HEK293 (cell line): ENCODE data around the gene ESRRA.

Experiments
- CTCF ChIA-PET: fragments of 350-600 bp; formaldehyde crosslinking; extraction: SDS; loops from one replicate; lab custom pipeline; 2021; ENCODE audit warnings: antibody characterized with exemption; lab: Yijun Ruan, JAX
- POLR2A ChIA-PET: fragments of 300-600 bp; formaldehyde crosslinking; extraction: SDS; loops from one replicate; lab custom pipeline; 2020; ENCODE audit warnings: antibody characterized with exemption, inconsistent platforms; lab: Yijun Ruan, JAX
- H3K27ac ChIP-seq: fragments of 200-500 bp; sonication (Bioruptor generic); 2 replicates; pipeline ENCODE4 v1.5.1; 2014; ENCODE audit warnings: low read depth, low read length, control low read depth, inconsistent platforms; ENCODE audit errors: extremely low read depth
- H3K36me3 ChIP-seq, 2 experiments: fragments of 200-500 bp in 1 of 2; sonication (Bioruptor generic) in 1 of 2; 1 replicate in 1 of 2; 2 replicates in 1 of 2; pipeline ENCODE4 v1.5.1; 2014 to 2017; ENCODE audit warnings: inconsistent platforms in 2 of 2, low read length in 2 of 2; ENCODE audit not compliant: control insufficient read depth in 2 of 2, insufficient read depth in 1 of 2
- H3K4me1 ChIP-seq: fragments of 200-500 bp; sonication (Bioruptor generic); 2 replicates; pipeline ENCODE4 v1.5.1; 2014; ENCODE audit warnings: mild to moderate bottlenecking, low read length, inconsistent platforms; ENCODE audit not compliant: control insufficient read depth, insufficient read depth
- H3K4me3 ChIP-seq: 2 replicates; pipeline ENCODE4 v1.5.1; 2011; ENCODE audit warnings: low read depth, mild to moderate bottlenecking, control low read depth, low read length, moderate library complexity
- H3K9me3 ChIP-seq: fragments of 200-500 bp; sonication (Bioruptor generic); 2 replicates; pipeline ENCODE4 v1.5.1; 2014; ENCODE audit warnings: low read depth, low read length, inconsistent platforms; ENCODE audit not compliant: control insufficient read depth, insufficient read depth
- KLF8 ChIP-seq: fragments of 450-650 bp; formaldehyde crosslinking; IDR thresholded peaks from 2 replicates; pipeline ENCODE4 v1.5.1; 2016; ENCODE audit warnings: missing biosample characterization, missing genetic modification characterization
- ZBTB26 ChIP-seq: fragments of 450-650 bp; formaldehyde crosslinking; optimal IDR thresholded peaks from 2 replicates; pipeline ENCODE3; 2016; ENCODE audit warnings: missing biosample characterization, mild to moderate bottlenecking, missing genetic modification characterization
- ZNF146 ChIP-seq: fragments of 450-650 bp; formaldehyde crosslinking; IDR thresholded peaks from 2 replicates; pipeline ENCODE4 v1.5.1; 2016; ENCODE audit warnings: missing biosample characterization, missing genetic modification characterization
- ZNF202 ChIP-seq: fragments of 450-650 bp; formaldehyde crosslinking; IDR thresholded peaks from 2 replicates; pipeline ENCODE4 v1.5.1; 2016; ENCODE audit warnings: missing biosample characterization, missing genetic modification characterization, borderline replicate concordance
- ZNF221 ChIP-seq: fragments of 450-650 bp; formaldehyde crosslinking; IDR thresholded peaks from 2 replicates; pipeline ENCODE4 v1.5.1; 2017; ENCODE audit warnings: missing biosample characterization, missing genetic modification characterization, borderline replicate concordance
- ZNF274 ChIP-seq, 2 experiments: fragments of 200-500 bp in 1 of 2; fragments of 450-650 bp in 1 of 2; sonication (Bioruptor generic) in 1 of 2; formaldehyde crosslinking in 1 of 2; IDR thresholded peaks; 2 replicates each; pipeline versions ENCODE4 v1.5.1 to v1.6.1; 2014 to 2016; ENCODE audit warnings: borderline replicate concordance in 1 of 2, inconsistent platforms in 1 of 2, low read length in 1 of 2, missing biosample characterization in 1 of 2, missing genetic modification characterization in 1 of 2
- ZNF311 ChIP-seq: fragments of 450-650 bp; formaldehyde crosslinking; IDR thresholded peaks from 2 replicates; pipeline ENCODE4 v1.5.1; 2017; ENCODE audit warnings: missing biosample characterization, missing genetic modification characterization, borderline replicate concordance
- ZNF341 ChIP-seq: fragments of 450-650 bp; formaldehyde crosslinking; IDR thresholded peaks from 2 replicates; pipeline ENCODE4; 2016; ENCODE audit warnings: low read depth, missing biosample characterization, missing genetic modification characterization
- ZNF404 ChIP-seq: fragments of 450-650 bp; formaldehyde crosslinking; IDR thresholded peaks from 2 replicates; pipeline ENCODE4 v1.5.1; 2017; ENCODE audit warnings: missing biosample characterization, missing genetic modification characterization
- ZNF449 ChIP-seq: fragments of 450-650 bp; formaldehyde crosslinking; IDR thresholded peaks from 2 replicates; pipeline ENCODE4 v1.5.1; 2017; ENCODE audit warnings: missing biosample characterization, mild to moderate bottlenecking, missing genetic modification characterization, moderate library complexity
- ZNF473 ChIP-seq: fragments of 450-650 bp; formaldehyde crosslinking; IDR thresholded peaks from 2 replicates; pipeline ENCODE4 v1.5.1; 2017; ENCODE audit warnings: missing biosample characterization, missing genetic modification characterization
- ZNF48 ChIP-seq: fragments of 450-650 bp; formaldehyde crosslinking; IDR thresholded peaks from 2 replicates; pipeline ENCODE4 v1.5.1; 2016; ENCODE audit warnings: missing biosample characterization, missing genetic modification characterization
- ZNF529 ChIP-seq: fragments of 450-650 bp; formaldehyde crosslinking; IDR thresholded peaks from 2 replicates; pipeline ENCODE4 v1.5.1; 2017; ENCODE audit warnings: missing genetic modification characterization, missing biosample characterization; ENCODE audit not compliant: insufficient replicate concordance
- ZNF629 ChIP-seq: fragments of 450-650 bp; formaldehyde crosslinking; IDR thresholded peaks from 2 replicates; pipeline ENCODE4 v1.5.1; 2017; ENCODE audit warnings: missing biosample characterization, missing genetic modification characterization
- ZNF677 ChIP-seq: fragments of 450-650 bp; IDR thresholded peaks from 2 replicates; pipeline ENCODE4 v1.5.0; 2018; ENCODE audit warnings: missing biosample characterization, mild to moderate bottlenecking, missing genetic modification characterization, moderate library complexity
- TF ChIP-seq, protein P1 (sequence below): fragments of 450-650 bp; formaldehyde crosslinking; IDR thresholded peaks from 2 replicates; pipeline ENCODE4 v1.5.1; 2016; ENCODE audit warnings: missing biosample characterization, missing genetic modification characterization
- TF ChIP-seq, protein P2 (sequence below): fragments of 450-650 bp; formaldehyde crosslinking; IDR thresholded peaks from 2 replicates; pipeline ENCODE4 v1.5.1; 2017; ENCODE audit warnings: missing biosample characterization, missing genetic modification characterization
- TF ChIP-seq, protein P3 (sequence below): fragments of 450-650 bp; formaldehyde crosslinking; conservative IDR thresholded peaks from 2 replicates; pipeline ENCODE4 v1.5.1; 2016; ENCODE audit warnings: low read depth, missing biosample characterization, missing genetic modification characterization
- TF ChIP-seq, protein P4 (sequence below): fragments of 450-650 bp; formaldehyde crosslinking; IDR thresholded peaks from 2 replicates; pipeline ENCODE4 v1.5.1; 2016; ENCODE audit warnings: missing biosample characterization, missing genetic modification characterization, borderline replicate concordance

The ESRRA gene

GRCh38 chr11:64256300-64256699, 49.0 kb upstream of the ESRRA start:
- Histone ChIP-seq H3K4me1 (peaks cover 5% of the 10 kb centered on the region), H3K4me3 (no peak overlapping the region), H3K36me3 (peaks cover 0 to 57% of the 10 kb centered on the region in 2 experiments; a peak in 2 of 3 replicates), H3K27ac (no peak overlapping the region)
- ChIA-PET POLR2A (interaction anchor here (0.9 to 1.6 kb wide), 4 partner anchors 12 to 15 kb away, joined by 3 to 6 read pairs (median 4); no protein-coding TSS in a partner anchor), CTCF (interaction anchor here (0.6 to 0.8 kb wide), 3 partner anchors 12 to 87 kb away, joined by 3 to 5 read pairs (median 3); no protein-coding TSS in a partner anchor)
- TF ChIP-seq ZNF449 (tag by site-specific recombination): peak; percentile 83
- TF ChIP-seq ZNF48: no peak
- TF ChIP-seq, all 188 proteins: peak for 1
- H3K9me3 ChIP-seq: no peaks in the 10 kb centered on the region

DNA sequence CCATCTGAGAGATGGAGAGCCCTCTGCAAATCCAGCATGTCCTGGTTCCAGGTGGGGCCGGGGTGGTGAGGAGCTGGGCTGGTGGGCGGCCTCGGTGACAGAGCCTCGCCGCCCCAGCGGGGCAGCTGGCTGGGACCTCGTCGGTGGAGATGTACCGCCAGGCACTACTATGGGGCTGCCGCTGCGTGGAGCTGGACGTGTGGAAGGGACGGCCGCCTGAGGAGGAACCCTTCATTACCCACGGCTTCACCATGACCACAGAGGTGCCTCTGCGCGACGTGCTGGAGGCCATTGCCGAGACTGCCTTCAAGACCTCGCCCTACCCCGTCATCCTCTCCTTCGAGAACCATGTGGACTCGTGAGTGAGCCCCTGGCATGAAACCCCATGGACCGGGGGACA, 47.0 kb upstream of the ESRRA start:
- H3K4me1 ChIP-seq: no peaks in the 10 kb centered on the region
- CTCF ChIA-PET: interaction anchor here (0.6 kb wide), 1 partner anchor 9 kb away, joined by 3 read pairs; no protein-coding TSS in a partner anchor
- H3K4me3 ChIP-seq: no peak overlapping the region
- POLR2A ChIA-PET: interaction anchor here (0.8 to 1.6 kb wide), 4 partner anchors 9 to 15 kb away, joined by 3 to 7 read pairs (median 4); no protein-coding TSS in a partner anchor
- no peak overlapping the region for H3K27ac ChIP-seq
- peaks cover 0 to 78% of the 10 kb centered on the region in 2 experiments; a peak in 2 of 3 replicates for H3K36me3 ChIP-seq
- H3K9me3 ChIP-seq: no peaks in the 10 kb centered on the region
- TF ChIP-seq ZNF629 (tag by site-specific recombination) (no peak), ZNF146 (tag by site-specific recombination) (no peak), ZNF473 (no peak), ZNF274 (IDR thresholded peaks at IDR 0.05; ENCODE audit: low read length) (no peak), ZNF274 (tag by site-specific recombination; IDR thresholded peaks at IDR 0.05; ENCODE audit: borderline replicate concordance) (no peak), ZNF677 (no peak), KLF8 (no peak), ZNF202 (tag by site-specific recombination) (no peak), ZNF529 (tag by site-specific recombination) (no peak), ZBTB26 (tag by site-specific recombination) (no peak), ZNF221 (tag by site-specific recombination) (no peak), ZNF404 (tag by site-specific recombination) (no peak), ZNF341 (tag by site-specific recombination) (no peak), ZNF311 (tag by site-specific recombination) (no peak)
- TF ChIP-seq, protein P1, sequence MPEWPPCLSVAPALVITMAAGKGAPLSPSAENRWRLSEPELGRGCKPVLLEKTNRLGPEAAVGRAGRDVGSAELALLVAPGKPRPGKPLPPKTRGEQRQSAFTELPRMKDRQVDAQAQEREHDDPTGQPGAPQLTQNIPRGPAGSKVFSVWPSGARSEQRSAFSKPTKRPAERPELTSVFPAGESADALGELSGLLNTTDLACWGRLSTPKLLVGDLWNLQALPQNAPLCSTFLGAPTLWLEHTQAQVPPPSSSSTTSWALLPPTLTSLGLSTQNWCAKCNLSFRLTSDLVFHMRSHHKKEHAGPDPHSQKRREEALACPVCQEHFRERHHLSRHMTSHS: no peak
- TF ChIP-seq, protein P2, sequence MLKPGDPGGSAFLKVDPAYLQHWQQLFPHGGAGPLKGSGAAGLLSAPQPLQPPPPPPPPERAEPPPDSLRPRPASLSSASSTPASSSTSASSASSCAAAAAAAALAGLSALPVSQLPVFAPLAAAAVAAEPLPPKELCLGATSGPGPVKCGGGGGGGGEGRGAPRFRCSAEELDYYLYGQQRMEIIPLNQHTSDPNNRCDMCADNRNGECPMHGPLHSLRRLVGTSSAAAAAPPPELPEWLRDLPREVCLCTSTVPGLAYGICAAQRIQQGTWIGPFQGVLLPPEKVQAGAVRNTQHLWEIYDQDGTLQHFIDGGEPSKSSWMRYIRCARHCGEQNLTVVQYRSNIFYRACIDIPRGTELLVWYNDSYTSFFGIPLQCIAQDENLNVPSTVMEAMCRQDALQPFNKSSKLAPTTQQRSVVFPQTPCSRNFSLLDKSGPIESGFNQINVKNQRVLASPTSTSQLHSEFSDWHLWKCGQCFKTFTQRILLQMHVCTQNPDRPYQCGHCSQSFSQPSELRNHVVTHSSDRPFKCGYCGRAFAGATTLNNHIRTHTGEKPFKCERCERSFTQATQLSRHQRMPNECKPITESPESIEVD (tag by site-specific recombination): no peak
- TF ChIP-seq, protein P3, sequence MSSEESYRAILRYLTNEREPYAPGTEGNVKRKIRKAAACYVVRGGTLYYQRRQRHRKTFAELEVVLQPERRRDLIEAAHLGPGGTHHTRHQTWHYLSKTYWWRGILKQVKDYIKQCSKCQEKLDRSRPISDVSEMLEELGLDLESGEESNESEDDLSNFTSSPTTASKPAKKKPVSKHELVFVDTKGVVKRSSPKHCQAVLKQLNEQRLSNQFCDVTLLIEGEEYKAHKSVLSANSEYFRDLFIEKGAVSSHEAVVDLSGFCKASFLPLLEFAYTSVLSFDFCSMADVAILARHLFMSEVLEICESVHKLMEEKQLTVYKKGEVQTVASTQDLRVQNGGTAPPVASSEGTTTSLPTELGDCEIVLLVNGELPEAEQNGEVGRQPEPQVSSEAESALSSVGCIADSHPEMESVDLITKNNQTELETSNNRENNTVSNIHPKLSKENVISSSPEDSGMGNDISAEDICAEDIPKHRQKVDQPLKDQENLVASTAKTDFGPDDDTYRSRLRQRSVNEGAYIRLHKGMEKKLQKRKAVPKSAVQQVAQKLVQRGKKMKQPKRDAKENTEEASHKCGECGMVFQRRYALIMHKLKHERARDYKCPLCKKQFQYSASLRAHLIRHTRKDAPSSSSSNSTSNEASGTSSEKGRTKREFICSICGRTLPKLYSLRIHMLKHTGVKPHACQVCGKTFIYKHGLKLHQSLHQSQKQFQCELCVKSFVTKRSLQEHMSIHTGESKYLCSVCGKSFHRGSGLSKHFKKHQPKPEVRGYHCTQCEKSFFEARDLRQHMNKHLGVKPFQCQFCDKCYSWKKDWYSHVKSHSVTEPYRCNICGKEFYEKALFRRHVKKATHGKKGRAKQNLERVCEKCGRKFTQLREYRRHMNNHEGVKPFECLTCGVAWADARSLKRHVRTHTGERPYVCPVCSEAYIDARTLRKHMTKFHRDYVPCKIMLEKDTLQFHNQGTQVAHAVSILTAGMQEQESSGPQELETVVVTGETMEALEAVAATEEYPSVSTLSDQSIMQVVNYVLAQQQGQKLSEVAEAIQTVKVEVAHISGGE (tag by site-specific recombination): no peak
- TF ChIP-seq, protein P4, sequence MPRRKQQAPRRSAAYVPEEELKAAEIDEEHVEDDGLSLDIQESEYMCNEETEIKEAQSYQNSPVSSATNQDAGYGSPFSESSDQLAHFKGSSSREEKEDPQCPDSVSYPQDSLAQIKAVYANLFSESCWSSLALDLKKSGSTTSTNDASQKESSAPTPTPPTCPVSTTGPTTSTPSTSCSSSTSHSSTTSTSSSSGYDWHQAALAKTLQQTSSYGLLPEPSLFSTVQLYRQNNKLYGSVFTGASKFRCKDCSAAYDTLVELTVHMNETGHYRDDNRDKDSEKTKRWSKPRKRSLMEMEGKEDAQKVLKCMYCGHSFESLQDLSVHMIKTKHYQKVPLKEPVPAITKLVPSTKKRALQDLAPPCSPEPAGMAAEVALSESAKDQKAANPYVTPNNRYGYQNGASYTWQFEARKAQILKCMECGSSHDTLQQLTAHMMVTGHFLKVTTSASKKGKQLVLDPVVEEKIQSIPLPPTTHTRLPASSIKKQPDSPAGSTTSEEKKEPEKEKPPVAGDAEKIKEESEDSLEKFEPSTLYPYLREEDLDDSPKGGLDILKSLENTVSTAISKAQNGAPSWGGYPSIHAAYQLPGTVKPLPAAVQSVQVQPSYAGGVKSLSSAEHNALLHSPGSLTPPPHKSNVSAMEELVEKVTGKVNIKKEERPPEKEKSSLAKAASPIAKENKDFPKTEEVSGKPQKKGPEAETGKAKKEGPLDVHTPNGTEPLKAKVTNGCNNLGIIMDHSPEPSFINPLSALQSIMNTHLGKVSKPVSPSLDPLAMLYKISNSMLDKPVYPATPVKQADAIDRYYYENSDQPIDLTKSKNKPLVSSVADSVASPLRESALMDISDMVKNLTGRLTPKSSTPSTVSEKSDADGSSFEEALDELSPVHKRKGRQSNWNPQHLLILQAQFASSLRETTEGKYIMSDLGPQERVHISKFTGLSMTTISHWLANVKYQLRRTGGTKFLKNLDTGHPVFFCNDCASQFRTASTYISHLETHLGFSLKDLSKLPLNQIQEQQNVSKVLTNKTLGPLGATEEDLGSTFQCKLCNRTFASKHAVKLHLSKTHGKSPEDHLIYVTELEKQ (tag by site-specific recombination): no peak
